Stimulated activated naive CD8-positive, alpha-beta T cell treated with anti-CD3 and anti-CD28 coated beads, Interleukin-15, Interleukin-2, amounts not matched to agents 100 ng/mL and 50 ng/mL, for 24 hours (primary cell): ENCODE data around the gene MYB.

Experiments used
- H3K27ac Mint-ChIP-seq: one replicate; pipeline ENCODE4 v1.8.0; 2021; ENCODE audit warnings: mild to moderate bottlenecking, mixed read lengths
- H3K27me3 Mint-ChIP-seq: one replicate; pipeline ENCODE4 v1.8.0; 2021; ENCODE audit warnings: mixed read lengths
- H3K36me3 Mint-ChIP-seq: one replicate; pipeline ENCODE4 v1.8.0; 2021; ENCODE audit warnings: low read depth, mixed read lengths
- H3K4me1 Mint-ChIP-seq: one replicate; pipeline ENCODE4 v1.8.0; 2021; ENCODE audit warnings: low read depth, mixed read lengths
- H3K4me3 Mint-ChIP-seq: one replicate; pipeline ENCODE4 v1.8.0; 2021; ENCODE audit warnings: mild to moderate bottlenecking, mixed read lengths
- H3K9me3 Mint-ChIP-seq: one replicate; pipeline ENCODE4 v1.8.0; 2021; ENCODE audit warnings: mixed read lengths

MYB gene

DNA sequence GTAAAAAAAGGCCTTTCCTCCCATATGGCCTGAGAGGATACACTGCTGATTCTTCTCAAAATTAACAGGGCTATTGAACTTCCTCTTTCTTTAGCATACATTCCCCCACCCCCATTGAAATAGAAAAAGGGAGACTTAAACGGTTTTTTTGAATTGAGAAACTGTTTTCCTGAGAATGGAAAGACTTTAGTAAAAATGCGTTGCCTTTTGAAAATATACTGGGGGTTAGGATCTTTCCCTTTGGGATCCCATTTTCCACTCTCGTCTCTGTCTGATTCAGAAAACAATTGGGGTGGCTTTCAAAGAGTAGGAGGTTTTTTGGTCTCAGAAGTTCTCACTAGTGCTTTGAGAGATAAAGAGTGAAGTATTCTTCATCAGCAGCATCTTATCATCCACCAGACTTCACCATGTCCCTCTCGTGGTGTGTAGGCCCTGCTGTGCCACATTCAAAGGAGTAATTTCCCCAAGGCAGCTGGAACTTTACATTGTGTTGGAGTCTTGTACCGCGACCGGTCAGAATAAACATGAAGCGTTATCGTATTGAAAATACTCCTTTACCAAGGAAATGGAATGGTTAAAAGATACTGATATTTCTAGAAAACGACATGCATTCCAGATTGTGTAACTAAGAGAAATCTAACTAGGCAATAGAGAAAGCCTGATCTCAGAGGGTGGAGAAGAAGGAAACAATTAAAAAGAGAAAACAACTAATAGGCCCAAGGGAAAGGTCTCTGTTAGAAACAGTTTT lies 10.6 kb downstream of the MYB start:
- peaks cover 14% of the 10 kb centered on the region for H3K4me1 Mint-ChIP-seq
- no peaks in the 10 kb centered on the region for H3K27me3 Mint-ChIP-seq
- H3K4me3 Mint-ChIP-seq, result no peak overlapping the region
- H3K9me3 Mint-ChIP-seq, result no peaks in the 10 kb centered on the region
- H3K27ac Mint-ChIP-seq, result no peak overlapping the region
- peaks cover 86% of the 10 kb centered on the region for H3K36me3 Mint-ChIP-seq

DNA sequence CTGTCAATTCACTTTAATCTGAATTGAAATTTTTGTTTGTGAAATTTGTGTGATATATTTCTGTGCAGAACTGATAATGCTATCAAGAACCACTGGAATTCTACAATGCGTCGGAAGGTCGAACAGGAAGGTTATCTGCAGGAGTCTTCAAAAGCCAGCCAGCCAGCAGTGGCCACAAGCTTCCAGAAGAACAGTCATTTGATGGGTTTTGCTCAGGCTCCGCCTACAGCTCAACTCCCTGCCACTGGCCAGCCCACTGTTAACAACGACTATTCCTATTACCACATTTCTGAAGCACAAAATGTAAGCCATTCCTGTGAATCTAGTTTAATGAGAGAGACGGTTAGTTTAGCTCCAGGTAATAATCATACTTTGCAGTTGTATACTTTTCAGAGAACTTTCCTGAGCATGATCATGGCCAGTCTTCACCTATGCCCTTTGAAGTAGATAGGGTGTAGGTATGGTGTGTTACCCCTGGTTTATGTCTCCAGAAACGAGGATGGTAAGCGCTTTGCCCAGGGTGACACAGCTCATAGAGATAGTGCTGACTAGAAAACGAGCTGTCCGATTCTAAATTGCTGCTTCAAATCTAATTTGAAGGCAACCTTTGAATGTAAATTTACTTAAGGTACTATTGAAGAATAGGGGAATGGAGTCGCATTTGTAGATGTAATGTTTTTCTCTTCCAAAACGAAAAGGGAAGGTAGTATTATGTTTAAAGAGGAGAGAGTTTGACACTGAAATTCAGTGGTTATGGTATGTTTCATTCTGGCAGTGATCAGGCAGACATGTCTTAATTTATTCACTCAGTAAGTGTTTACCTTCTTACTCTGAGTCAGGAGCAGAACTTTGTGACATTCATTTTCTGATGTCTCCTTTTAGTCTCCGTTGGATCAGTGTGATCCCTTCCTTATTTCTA lies 11.4 kb downstream of the MYB start:
- no peaks in the 10 kb centered on the region for H3K9me3 Mint-ChIP-seq
- H3K27me3 Mint-ChIP-seq, result no peaks in the 10 kb centered on the region
- no peak overlapping the region for H3K4me3 Mint-ChIP-seq
- peaks cover 92% of the 10 kb centered on the region for H3K36me3 Mint-ChIP-seq
- H3K4me1 Mint-ChIP-seq, result peaks cover 22% of the 10 kb centered on the region
- no peak overlapping the region for H3K27ac Mint-ChIP-seq

GRCh38 chr6:135193221-135193620 lies 12.1 kb downstream of the MYB start:
- Mint-ChIP-seq H3K27ac (no peak overlapping the region), H3K36me3 (peaks cover 90% of the 10 kb centered on the region), H3K4me3 (no peak overlapping the region), H3K27me3 (no peaks in the 10 kb centered on the region), H3K4me1 (peaks cover 24% of the 10 kb centered on the region), H3K9me3 (no peaks in the 10 kb centered on the region)

DNA sequence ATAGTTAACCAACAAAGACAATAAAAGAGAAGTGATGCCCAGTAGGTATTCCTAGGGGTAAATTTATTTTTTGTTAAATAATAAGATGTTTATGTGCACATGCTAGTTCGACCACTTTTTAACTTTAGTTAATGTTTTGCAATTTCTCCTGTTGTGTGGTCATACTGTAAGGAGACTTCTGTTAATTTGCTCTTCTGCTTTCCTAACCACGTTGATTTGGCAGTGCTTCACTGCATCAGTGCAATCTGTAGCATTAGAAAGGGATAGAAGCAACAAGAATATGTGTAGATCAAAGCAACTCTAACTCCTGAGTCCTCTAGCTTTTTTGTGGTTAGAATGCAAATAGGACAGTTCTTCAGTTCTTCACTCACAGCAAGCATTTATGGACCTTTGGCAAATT lies 13.9 kb downstream of the MYB start:
- no peak overlapping the region for H3K4me3 Mint-ChIP-seq
- no peaks in the 10 kb centered on the region for H3K9me3 Mint-ChIP-seq
- no peaks in the 10 kb centered on the region for H3K27me3 Mint-ChIP-seq
- H3K27ac Mint-ChIP-seq, result no peak overlapping the region
- H3K36me3 Mint-ChIP-seq, result peaks cover 86% of the 10 kb centered on the region
- H3K4me1 Mint-ChIP-seq, result peaks cover 24% of the 10 kb centered on the region

- Mint-ChIP-seq H3K9me3 (no peaks in the 10 kb centered on the region), H3K27me3 (no peaks in the 10 kb centered on the region), H3K36me3 (peaks cover 86% of the 10 kb centered on the region), H3K4me3 (no peak overlapping the region), H3K27ac (no peak overlapping the region), H3K4me1 (peaks cover 24% of the 10 kb centered on the region)
These were observed 14.4 kb downstream of the MYB start for GRCh38 chr6:135195522-135195921.

- H3K27ac Mint-ChIP-seq, result peak overlapping the region; percentile 12
- no peak overlapping the region for H3K4me3 Mint-ChIP-seq
- no peaks in the 10 kb centered on the region for H3K27me3 Mint-ChIP-seq
- H3K4me1 Mint-ChIP-seq, result peaks cover 24% of the 10 kb centered on the region
- H3K9me3 Mint-ChIP-seq, result no peaks in the 10 kb centered on the region
- peaks cover 79% of the 10 kb centered on the region for H3K36me3 Mint-ChIP-seq
These were observed 15.8 kb downstream of the MYB start for GRCh38 chr6:135196739-135197510.

DNA sequence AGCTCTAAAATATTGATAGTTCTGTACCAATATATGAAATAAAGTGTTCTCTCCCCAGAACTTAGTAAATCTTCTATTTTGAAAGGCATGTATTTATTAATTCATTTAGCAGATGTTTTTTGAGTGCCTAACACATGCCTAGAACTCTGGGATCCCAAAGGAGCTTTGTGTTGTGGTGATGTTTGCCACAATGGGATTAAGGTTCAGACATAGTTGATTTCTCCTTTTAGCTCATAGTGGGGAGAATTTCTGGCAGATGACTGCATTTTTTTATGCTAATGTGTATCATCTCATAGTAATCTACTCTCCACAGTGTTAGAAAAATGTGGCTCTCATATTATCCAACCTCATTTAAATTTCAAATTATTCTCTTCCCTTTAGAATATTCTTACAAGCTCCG lies 21.7 kb downstream of the MYB start:
- Mint-ChIP-seq H3K36me3 (peaks cover 56% of the 10 kb centered on the region), H3K27ac (no peak overlapping the region), H3K4me1 (no peaks in the 10 kb centered on the region), H3K9me3 (no peaks in the 10 kb centered on the region), H3K27me3 (no peaks in the 10 kb centered on the region), H3K4me3 (no peak overlapping the region)

- H3K27ac Mint-ChIP-seq, result no peak overlapping the region
- H3K4me1 Mint-ChIP-seq, result peaks cover 13% of the 10 kb centered on the region
- H3K36me3 Mint-ChIP-seq, result peaks cover 58% of the 10 kb centered on the region
- H3K27me3 Mint-ChIP-seq, result no peaks in the 10 kb centered on the region
- H3K4me3 Mint-ChIP-seq, result no peak overlapping the region
- H3K9me3 Mint-ChIP-seq, result no peaks in the 10 kb centered on the region
These were observed 23.8 kb downstream of the MYB start for GRCh38 chr6:135204951-135205350.

GRCh38 chr6:135209803-135210202 lies 28.7 kb downstream of the MYB start:
- H3K36me3 Mint-ChIP-seq, result peaks cover 49% of the 10 kb centered on the region
- no peaks in the 10 kb centered on the region for H3K27me3 Mint-ChIP-seq
- H3K4me1 Mint-ChIP-seq, result peaks cover 44% of the 10 kb centered on the region
- peak overlapping the region; percentile 44 for H3K4me3 Mint-ChIP-seq
- H3K27ac Mint-ChIP-seq, result peak overlapping the region; percentile 55
- no peaks in the 10 kb centered on the region for H3K9me3 Mint-ChIP-seq

DNA sequence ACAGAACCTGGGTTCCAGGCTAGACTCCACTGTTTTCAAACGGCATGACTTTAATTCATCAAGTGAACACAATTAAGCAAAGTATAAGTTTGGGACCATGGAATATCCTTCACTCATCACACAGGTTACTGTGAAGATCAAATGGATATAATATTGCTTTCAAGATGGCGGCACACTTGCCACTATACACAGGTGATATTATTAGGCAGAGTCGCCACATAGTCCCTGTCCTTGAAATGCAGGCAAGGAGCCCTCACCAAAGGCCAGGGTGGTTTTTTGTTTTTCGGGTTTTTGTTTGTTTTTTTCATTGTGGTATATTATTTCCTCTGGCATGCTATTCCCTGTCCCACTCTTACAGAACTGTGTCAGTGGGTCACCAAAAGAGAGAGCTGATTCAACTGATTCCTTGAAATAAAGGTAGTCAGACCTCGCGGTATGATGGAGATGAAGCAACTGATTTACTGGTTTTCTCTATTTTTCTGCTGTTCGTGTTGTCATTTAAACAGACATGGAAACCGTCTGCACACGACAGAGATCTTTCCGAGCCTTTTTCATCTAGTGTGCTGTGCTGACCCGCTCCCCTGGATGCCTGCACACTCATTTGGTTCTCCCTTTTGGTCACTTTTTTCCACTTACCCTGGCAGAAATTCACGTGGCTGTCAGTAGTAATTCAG lies 29.7 kb downstream of the MYB start:
- H3K4me3 Mint-ChIP-seq, result no peak overlapping the region
- H3K27me3 Mint-ChIP-seq, result no peaks in the 10 kb centered on the region
- no peaks in the 10 kb centered on the region for H3K9me3 Mint-ChIP-seq
- peaks cover 44% of the 10 kb centered on the region for H3K36me3 Mint-ChIP-seq
- H3K27ac Mint-ChIP-seq, result peak overlapping the region; percentile 31
- peaks cover 44% of the 10 kb centered on the region for H3K4me1 Mint-ChIP-seq

DNA sequence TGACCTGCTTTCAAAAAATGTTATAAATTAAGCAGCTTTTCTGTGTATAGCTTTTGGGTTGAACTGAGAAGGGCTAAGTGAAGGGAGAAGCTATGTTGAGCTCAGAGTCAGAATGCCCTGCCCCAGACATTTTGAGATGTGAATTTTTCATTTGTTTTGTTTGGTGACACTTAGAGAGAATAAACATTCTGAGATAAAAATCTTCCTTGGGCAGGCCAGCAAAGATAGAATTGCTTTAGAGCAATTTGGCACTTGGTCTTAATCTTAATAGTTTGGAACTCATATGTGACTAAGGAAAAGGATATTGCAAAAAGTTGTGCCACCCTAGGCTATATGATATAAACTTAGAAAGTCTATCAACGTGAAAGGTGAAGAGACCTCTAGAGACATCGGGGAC lies 30.2 kb downstream of the MYB start:
- H3K27me3 Mint-ChIP-seq, result no peaks in the 10 kb centered on the region
- peak overlapping the region; percentile 31 for H3K27ac Mint-ChIP-seq
- no peaks in the 10 kb centered on the region for H3K9me3 Mint-ChIP-seq
- H3K4me3 Mint-ChIP-seq, result no peak overlapping the region
- H3K4me1 Mint-ChIP-seq, result peaks cover 44% of the 10 kb centered on the region
- peaks cover 46% of the 10 kb centered on the region for H3K36me3 Mint-ChIP-seq

DNA sequence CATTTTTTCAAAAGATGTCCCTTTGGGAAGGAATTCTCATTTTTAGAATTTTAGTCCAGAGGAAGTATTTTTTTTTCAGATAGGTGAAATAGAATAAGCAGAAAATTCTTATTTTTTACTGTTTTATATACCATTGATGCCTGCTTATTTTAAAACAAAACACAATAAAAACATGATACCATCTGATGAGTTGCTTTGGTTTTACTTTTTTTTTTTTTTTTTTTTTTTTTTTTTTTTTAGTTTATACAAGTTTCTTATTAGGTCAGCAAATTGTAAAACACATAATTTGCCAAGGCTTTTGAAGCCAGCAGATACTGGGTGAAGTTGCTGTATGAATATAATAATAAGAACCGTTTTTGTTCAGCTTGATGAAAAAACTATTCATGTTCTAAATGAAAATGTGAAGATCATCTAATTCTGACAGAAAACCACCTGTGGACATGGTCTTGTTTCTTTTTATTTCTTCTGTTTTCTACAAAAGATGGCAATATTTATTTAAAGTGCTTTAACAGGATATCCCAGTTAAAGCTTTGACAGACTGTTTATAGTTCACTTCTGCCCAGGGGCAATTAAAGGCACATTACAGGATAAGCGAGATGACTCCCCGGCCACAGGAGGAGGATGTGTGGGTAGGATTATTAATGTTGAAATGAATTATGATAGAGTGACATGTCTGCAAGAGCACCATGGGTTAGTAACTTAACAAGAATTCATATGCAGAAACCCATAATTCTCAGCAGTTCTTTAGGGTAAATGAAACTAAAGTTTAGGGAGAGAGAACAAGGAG lies 31.1 kb downstream of the MYB start:
- H3K36me3 Mint-ChIP-seq, result peaks cover 46% of the 10 kb centered on the region
- peak overlapping the region; percentile 26 for H3K27ac Mint-ChIP-seq
- peaks cover 44% of the 10 kb centered on the region for H3K4me1 Mint-ChIP-seq
- no peaks in the 10 kb centered on the region for H3K27me3 Mint-ChIP-seq
- H3K9me3 Mint-ChIP-seq, result no peaks in the 10 kb centered on the region
- peak overlapping the region; percentile 17 for H3K4me3 Mint-ChIP-seq

DNA sequence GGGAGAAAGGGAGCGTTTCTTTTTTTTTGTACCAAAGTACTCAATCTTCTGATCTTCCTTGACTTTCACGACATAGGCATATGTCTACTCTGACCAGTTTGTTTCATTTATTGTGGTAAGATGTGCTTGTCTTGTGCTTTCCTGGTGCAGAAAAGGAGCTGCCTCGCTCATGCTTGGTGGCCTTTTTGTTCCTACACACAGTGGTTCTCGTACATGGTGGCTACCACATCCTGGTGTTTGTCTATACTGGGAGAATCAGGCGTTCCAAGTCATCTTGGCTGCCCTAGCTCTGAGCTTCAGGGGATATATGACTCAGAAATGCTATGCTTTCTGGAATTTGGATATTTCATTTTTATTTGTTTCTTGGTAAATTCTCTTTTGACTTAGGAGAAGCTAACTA lies 31.8 kb downstream of the MYB start:
- H3K27me3 Mint-ChIP-seq, result no peaks in the 10 kb centered on the region
- H3K27ac Mint-ChIP-seq, result peak overlapping the region; percentile 26
- H3K9me3 Mint-ChIP-seq, result no peaks in the 10 kb centered on the region
- peaks cover 44% of the 10 kb centered on the region for H3K4me1 Mint-ChIP-seq
- peaks cover 46% of the 10 kb centered on the region for H3K36me3 Mint-ChIP-seq
- peak overlapping the region; percentile 17 for H3K4me3 Mint-ChIP-seq

DNA sequence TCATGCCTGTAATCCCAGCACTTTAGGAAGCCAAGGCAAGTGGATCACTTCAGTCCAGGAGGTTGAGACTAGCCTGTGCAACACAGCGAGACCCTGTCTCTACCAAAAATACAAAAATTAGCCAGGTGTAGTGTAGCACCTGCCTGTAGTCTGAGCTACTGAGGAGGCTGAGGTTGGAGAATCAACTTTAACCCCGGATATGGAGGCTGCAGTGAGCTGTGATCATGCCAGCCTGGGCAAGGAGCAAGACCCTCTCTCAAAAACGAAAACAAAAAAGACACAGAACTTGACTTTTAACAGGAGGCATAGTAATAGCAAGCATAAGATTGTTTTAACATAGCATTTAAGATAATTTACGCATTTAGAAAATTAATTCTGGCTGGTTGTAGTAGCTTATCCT lies 32.5 kb downstream of the MYB start:
- Mint-ChIP-seq H3K4me1 (peaks cover 43% of the 10 kb centered on the region), H3K27me3 (no peaks in the 10 kb centered on the region), H3K9me3 (no peaks in the 10 kb centered on the region), H3K27ac (no peak overlapping the region), H3K4me3 (no peak overlapping the region), H3K36me3 (peaks cover 44% of the 10 kb centered on the region)
